ENCODE measurements around the gene CARD9.
"Not testable (repeated sequence)": the region's sequence is repeated elsewhere in the genome, so short reads cannot be mapped to it uniquely, and the experiment has no call there.

The CARD9 gene

GRCh38 chr9:136373300-136374182 is at the start of gene CARD9:
TSS of gene CARD9 (minus strand) at chr9:136373669. CDS start at chr9:136372078, 1,591 bp downstream.
- DNase-seq (ENCODE audit: insufficient read length, low spot score) = no peak
- no peak for FAIRE-seq

GRCh38 chr9:136422876-136423275 is 49.4 kb upstream of the CARD9 start:
- no peak for DNase-seq (ENCODE audit: insufficient read length, low spot score)
- no peak for FAIRE-seq

- FAIRE-seq (no peak), DNase-seq (ENCODE audit: insufficient read length, low spot score) (no peak)
These were observed 48.3 kb upstream of the CARD9 start for GRCh38 chr9:136421791-136422190.

GRCh38 chr9:136419092-136419420 is 45.6 kb upstream of the CARD9 start:
- DNase-seq (ENCODE audit: insufficient read length, low spot score) (no peak), FAIRE-seq (no peak)

- FAIRE-seq (no peak), DNase-seq (ENCODE audit: insufficient read length, low spot score) (no peak)
These were observed 45.0 kb upstream of the CARD9 start for GRCh38 chr9:136418182-136419091.

- DNase-seq (ENCODE audit: insufficient read length, low spot score) (no peak), FAIRE-seq (no peak)
These were observed 43.4 kb upstream of the CARD9 start for GRCh38 chr9:136416914-136417313.

GRCh38 chr9:136416427-136416826 is 43.0 kb upstream of the CARD9 start:
- no peak for DNase-seq (ENCODE audit: insufficient read length, low spot score)
- no peak for FAIRE-seq

GRCh38 chr9:136412962-136413361 is 39.5 kb upstream of the CARD9 start:
- DNase-seq (ENCODE audit: insufficient read length, low spot score) (no peak), FAIRE-seq (no peak)

GRCh38 chr9:136411378-136411777 is 37.9 kb upstream of the CARD9 start:
- no peak for FAIRE-seq

GRCh38 chr9:136410500-136411287 is 37.2 kb upstream of the CARD9 start, which contains the start of the genes ENTR1 and PMPCA:
TSS of gene ENTR1 (minus strand) at chr9:136410614. CDS start at chr9:136410397, 217 bp downstream.
TSS of gene PMPCA (plus strand) at chr9:136410658. CDS start at chr9:136410669, 11 bp downstream.
- FAIRE-seq (peak; percentile 83), DNase-seq (ENCODE audit: insufficient read length, low spot score) (peak; percentile 90)

More at GRCh38 chr9:136411378-136411777, 37.9 kb upstream of the CARD9 start:
- DNase-seq (ENCODE audit: insufficient read length, low spot score) = no peak

GRCh38 chr9:136409557-136410455 is 36.3 kb upstream of the CARD9 start:
- FAIRE-seq = no peak
- DNase-seq (ENCODE audit: insufficient read length, low spot score) = peak; percentile 41

GRCh38 chr9:136407911-136408310 is 34.4 kb upstream of the CARD9 start:
- DNase-seq (ENCODE audit: insufficient read length, low spot score) = no peak
- no peak for FAIRE-seq

GRCh38 chr9:136407061-136407460 is 33.6 kb upstream of the CARD9 start:
- not testable (repeated sequence) for FAIRE-seq; DNase-seq (ENCODE audit: insufficient read length, low spot score)

GRCh38 chr9:136405904-136406303 is 32.4 kb upstream of the CARD9 start:
- not testable (repeated sequence) for DNase-seq (ENCODE audit: insufficient read length, low spot score); FAIRE-seq

- no peak for FAIRE-seq
- no peak for DNase-seq (ENCODE audit: insufficient read length, low spot score)
These were observed 32.0 kb upstream of the CARD9 start for GRCh38 chr9:136405481-136405880.

GRCh38 chr9:136404801-136405136 is 31.3 kb upstream of the CARD9 start:
- DNase-seq (ENCODE audit: insufficient read length, low spot score) (no peak), FAIRE-seq (no peak)

- FAIRE-seq = no peak
- no peak for DNase-seq (ENCODE audit: insufficient read length, low spot score)
These were observed 30.7 kb upstream of the CARD9 start for GRCh38 chr9:136403915-136404800.

GRCh38 chr9:136403538-136403914 is 30.1 kb upstream of the CARD9 start:
- DNase-seq (ENCODE audit: insufficient read length, low spot score) (no peak), FAIRE-seq (no peak)

- FAIRE-seq = no peak
These were observed 28.6 kb upstream of the CARD9 start for GRCh38 chr9:136402067-136402466.

More at GRCh38 chr9:136402067-136402466, 28.6 kb upstream of the CARD9 start:
- no peak for DNase-seq (ENCODE audit: insufficient read length, low spot score)

Measured in HTR-8/SVneo (cell line).